Measurements from ENCODE around the gene SLC6A7. TPM values are rescaled to one million over a fixed set of nuclear protein-coding genes. Genes with fewer than 3 reads are reported as not detected.
A peak's percentile ranks its signal among the peaks of the same experiment; 100 is the strongest.

Gene SLC6A7
- polyA plus RNA-seq, 1 experiment: not detected

DNA sequence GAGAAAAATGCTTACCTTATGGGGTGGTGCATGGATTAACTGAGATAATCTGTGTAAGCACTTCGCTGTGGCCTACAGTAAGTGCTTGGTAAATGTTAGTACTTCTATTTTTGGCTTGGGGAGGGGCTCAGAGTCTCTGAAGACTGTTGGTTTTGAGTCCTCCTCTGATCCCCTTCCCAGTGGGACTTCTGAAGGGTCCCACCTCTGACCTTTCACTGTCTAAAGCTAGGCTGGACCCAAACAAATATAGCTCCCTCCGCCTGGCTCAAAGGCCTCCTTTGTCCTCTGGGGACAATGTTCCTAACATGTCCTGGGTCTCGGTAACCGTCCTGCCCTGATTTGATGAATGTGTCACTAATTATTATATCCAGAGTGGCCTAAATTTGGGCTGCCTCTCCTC, 64.9 kb downstream of the SLC6A7 start:
- TF ChIP-seq, protein P1, sequence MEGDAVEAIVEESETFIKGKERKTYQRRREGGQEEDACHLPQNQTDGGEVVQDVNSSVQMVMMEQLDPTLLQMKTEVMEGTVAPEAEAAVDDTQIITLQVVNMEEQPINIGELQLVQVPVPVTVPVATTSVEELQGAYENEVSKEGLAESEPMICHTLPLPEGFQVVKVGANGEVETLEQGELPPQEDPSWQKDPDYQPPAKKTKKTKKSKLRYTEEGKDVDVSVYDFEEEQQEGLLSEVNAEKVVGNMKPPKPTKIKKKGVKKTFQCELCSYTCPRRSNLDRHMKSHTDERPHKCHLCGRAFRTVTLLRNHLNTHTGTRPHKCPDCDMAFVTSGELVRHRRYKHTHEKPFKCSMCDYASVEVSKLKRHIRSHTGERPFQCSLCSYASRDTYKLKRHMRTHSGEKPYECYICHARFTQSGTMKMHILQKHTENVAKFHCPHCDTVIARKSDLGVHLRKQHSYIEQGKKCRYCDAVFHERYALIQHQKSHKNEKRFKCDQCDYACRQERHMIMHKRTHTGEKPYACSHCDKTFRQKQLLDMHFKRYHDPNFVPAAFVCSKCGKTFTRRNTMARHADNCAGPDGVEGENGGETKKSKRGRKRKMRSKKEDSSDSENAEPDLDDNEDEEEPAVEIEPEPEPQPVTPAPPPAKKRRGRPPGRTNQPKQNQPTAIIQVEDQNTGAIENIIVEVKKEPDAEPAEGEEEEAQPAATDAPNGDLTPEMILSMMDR (IDR thresholded peaks at IDR 0.05; ENCODE audit: low read depth, low read length): no peak
- H3K9me3 ChIP-seq (ENCODE audit: control insufficient read depth, insufficient read depth, low read length): no peaks in the 10 kb centered on the region
- CTCF ChIA-PET: interaction anchor here (0.5 to 0.9 kb wide), 2 partner anchors 12 to 263 kb away, joined by 3 to 4 read pairs; no protein-coding TSS in a partner anchor
- H3K27me3 ChIP-seq (ENCODE audit: control insufficient read depth, insufficient read depth, low read length): no peaks in the 10 kb centered on the region
- H3K27ac ChIP-seq (ENCODE audit: low read depth, low read length): no peak overlapping the region
- no peak for DNase-seq (ENCODE audit: low read depth, low spot score)
- POLR2A ChIA-PET: interaction anchor here (0.6 kb wide), 1 partner anchor 293 kb away, joined by 6 read pairs; no protein-coding TSS in a partner anchor
- H3K4me3 ChIP-seq (ENCODE audit: low read depth, low read length): no peak overlapping the region

DNA sequence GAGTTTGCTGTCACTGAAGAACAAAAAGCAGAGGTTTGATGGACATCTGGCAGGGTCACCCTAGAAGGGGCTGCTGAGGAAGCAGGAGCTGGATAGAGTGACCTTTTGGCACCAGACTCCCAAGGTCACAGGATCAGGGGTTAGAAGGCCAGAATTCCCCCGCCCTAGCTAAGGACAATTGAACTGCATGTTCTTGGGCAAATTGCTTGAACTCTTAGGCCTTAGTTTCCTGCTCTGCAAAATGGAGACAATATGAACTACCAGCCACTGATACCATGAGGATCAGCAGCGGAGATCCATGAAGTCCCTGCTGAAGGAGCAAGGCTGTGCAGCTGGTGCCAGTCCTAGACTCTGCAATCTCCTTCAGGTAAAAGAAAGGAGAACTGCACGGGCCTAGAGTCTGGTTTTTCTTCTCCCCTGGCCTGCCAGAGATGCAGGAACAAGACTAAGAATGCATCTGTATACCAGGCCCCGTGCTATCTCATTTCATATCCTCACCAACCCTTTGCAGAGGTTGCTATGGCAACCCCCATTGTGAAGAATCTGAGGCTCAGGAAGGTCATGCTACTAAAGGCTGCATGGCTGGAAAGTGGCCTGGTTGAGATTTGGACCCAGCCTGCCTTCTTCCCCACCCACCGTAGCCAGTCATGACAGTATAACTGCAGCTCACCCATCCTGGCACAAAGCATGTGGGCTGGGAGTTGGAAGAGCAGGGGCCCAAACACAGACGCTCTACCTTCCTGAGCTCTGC, 66.0 kb downstream of the SLC6A7 start:
- H3K4me3 ChIP-seq (ENCODE audit: low read depth, low read length): no peak overlapping the region
- POLR2A ChIA-PET: no interaction called here
- no peaks in the 10 kb centered on the region for H3K27me3 ChIP-seq (ENCODE audit: control insufficient read depth, insufficient read depth, low read length)
- CTCF ChIA-PET: interaction anchor here (0.6 to 1.1 kb wide), 2 partner anchors 98 to 104 kb away, joined by 3 to 7 read pairs; no protein-coding TSS in a partner anchor
- H3K27ac ChIP-seq (ENCODE audit: low read depth, low read length): no peak overlapping the region
- no peaks in the 10 kb centered on the region for H3K9me3 ChIP-seq (ENCODE audit: control insufficient read depth, insufficient read depth, low read length)
- no peak for DNase-seq (ENCODE audit: low read depth, low spot score)
- TF ChIP-seq, protein P1 (IDR thresholded peaks at IDR 0.05; ENCODE audit: low read depth, low read length): no peak

DNA sequence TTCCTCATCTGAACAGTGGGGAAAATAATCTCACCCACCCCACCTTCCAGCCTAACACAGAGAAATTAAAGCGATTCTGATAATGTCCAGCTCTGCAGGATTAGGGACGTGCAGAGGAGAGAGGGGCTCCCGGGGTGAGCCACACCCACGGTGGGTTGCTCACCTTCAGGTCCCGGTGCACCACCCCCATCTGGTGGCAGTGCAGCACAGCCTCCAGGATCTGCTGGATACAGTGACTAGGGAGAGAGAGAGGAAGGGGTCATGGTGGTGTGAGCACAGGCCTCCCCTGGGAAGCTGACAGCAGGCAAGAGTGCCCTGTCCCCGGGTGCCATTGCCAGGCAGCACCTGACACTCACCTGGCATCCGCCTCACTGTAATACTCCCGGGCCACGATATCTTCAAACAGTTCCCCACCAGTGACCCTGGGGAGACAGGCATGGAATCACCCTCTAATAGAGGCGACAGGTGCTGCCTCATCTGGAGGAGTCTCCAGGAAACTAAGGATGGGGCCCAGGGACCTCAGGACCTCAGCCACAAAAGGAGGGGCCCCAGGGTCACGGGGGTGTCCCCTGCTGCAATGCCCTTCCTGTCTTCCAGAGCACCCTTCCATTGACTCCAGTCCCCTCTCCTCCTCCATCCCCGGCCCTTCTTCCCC, 66.7 kb downstream of the SLC6A7 start:
- POLR2A ChIA-PET: no interaction called here

DNA sequence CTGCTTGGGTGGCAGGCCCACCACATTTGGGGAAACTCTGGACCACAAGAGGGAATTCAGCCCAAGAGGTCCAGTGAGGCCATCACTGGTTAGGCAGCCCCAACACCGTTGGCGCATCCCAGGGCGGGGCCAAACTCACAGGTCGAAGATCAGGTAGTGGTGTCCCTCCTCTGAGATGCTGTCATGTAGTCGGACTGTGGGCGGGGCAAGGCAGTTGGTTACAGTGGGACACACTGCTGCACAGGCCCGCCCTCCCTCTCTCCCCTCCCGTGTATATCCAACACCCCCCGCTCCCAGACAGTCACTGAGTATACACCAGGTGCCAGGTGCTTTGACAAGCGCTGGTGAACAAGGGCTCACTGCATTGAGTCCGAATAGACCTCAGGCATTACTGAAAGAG, 67.6 kb downstream of the SLC6A7 start:
- no peak for DNase-seq (ENCODE audit: low read depth, low spot score)
- H3K4me3 ChIP-seq (ENCODE audit: low read depth, low read length): no peak overlapping the region
- TF ChIP-seq, protein P1 (IDR thresholded peaks at IDR 0.05; ENCODE audit: low read depth, low read length): no peak
- H3K27me3 ChIP-seq (ENCODE audit: control insufficient read depth, insufficient read depth, low read length): no peaks in the 10 kb centered on the region
- no peak overlapping the region for H3K27ac ChIP-seq (ENCODE audit: low read depth, low read length)
- ChIA-PET CTCF (no interaction called here), POLR2A (no interaction called here)
- H3K9me3 ChIP-seq (ENCODE audit: control insufficient read depth, insufficient read depth, low read length): no peaks in the 10 kb centered on the region

More for the DNA sequence above, 66.7 kb downstream of the SLC6A7 start:
- Histone ChIP-seq H3K4me3 (ENCODE audit: low read depth, low read length) (no peak overlapping the region), H3K9me3 (ENCODE audit: control insufficient read depth, insufficient read depth, low read length) (no peaks in the 10 kb centered on the region), H3K27ac (ENCODE audit: low read depth, low read length) (no peak overlapping the region), H3K27me3 (ENCODE audit: control insufficient read depth, insufficient read depth, low read length) (no peaks in the 10 kb centered on the region)
- TF ChIP-seq, protein P1 (IDR thresholded peaks at IDR 0.05; ENCODE audit: low read depth, low read length): 0 out of 2 replicates have a peak, but pooled peaks have one; percentile 23
- CTCF ChIA-PET: interaction anchor here (0.6 to 1.1 kb wide), 2 partner anchors 98 to 105 kb away, joined by 3 to 7 read pairs; no protein-coding TSS in a partner anchor
- DNase-seq (ENCODE audit: low read depth, low spot score): no peak

DNA sequence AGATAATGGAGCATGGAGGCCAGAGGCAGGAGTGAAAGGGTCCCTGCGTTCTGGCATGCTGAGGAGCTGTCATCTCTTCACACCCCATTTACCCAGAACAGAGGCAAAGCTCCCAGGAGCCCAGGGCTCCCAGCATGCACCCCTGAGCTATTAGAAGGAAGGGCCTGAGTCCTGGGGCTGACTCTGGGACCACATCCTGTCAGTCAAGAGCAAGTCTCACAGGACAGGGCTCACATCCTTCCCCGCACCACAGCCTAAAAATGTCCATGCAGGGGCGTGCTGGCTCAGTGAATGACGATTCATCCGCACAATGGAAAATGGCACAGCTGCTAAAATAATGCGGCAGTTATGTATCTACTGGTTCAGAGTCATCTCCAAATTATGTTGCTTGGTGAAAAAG, 68.3 kb downstream of the SLC6A7 start:
- no peak overlapping the region for H3K27ac ChIP-seq (ENCODE audit: low read depth, low read length)
- no peak for DNase-seq (ENCODE audit: low read depth, low spot score)
- CTCF ChIA-PET: no interaction called here

More for the DNA sequence above, 68.3 kb downstream of the SLC6A7 start:
- H3K4me3 ChIP-seq (ENCODE audit: low read depth, low read length): no peak overlapping the region
- H3K27me3 ChIP-seq (ENCODE audit: control insufficient read depth, insufficient read depth, low read length): no peaks in the 10 kb centered on the region
- TF ChIP-seq, protein P1 (IDR thresholded peaks at IDR 0.05; ENCODE audit: low read depth, low read length): no peak
- POLR2A ChIA-PET: no interaction called here
- H3K9me3 ChIP-seq (ENCODE audit: control insufficient read depth, insufficient read depth, low read length): no peaks in the 10 kb centered on the region

All from AG04450 (cell line).